OCI-LY3 (cell line): ENCODE data around the gene PRDM16.

Source experiments
- CTCF ChIP-seq: fragments of 200-600, 300-600 bp; sonication (generic); IDR thresholded peaks from 2 replicates; pipeline ENCODE4 v1.5.1; 2014; ENCODE audit warnings: antibody characterized with exemption, low read length, low read depth
- EZH2phosphoT487 ChIP-seq: fragments of 200-600 bp; shearing (Covaris generic); IDR thresholded peaks from 2 replicates; pipeline ENCODE4 v1.6.1; 2018; ENCODE audit warnings: antibody characterized with exemption, mixed run types, low read depth

DNA sequence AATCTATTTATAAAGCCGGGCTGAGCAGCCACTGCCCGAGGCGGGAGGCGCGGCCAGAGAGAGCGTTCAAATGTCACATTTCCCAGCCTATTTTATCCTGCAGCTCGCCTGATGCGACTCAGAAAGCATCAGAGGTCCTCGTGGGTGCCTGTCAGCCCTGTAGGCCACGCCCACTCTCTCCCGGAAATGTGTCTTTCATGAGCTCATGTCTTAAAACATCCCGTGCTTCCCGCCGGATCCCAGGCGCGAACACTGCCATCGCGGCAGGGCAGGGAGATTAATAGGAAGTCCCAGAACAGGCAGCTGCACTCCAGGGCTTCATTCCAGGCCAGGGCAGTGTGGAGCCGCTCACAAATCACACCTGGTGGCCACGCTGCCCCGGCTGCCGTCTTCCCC lies 117.5 kb downstream of the PRDM16 start:
- TF ChIP-seq CTCF (no peak), EZH2phosphoT487 (no peak)
